GM19025 (cell line): ENCODE data around the gene CCDC40.
A peak's percentile ranks its signal among the peaks of the same experiment; 100 is the strongest.

Source experiments
- ATAC-seq: cut with Tn5 transposase; IDR thresholded peaks from one replicate; pipeline ENCODE4 v1.9.1; 2021; ENCODE audit warnings: mild to moderate bottlenecking, low read depth, moderate library complexity; ENCODE audit not compliant: unreplicated experiment

The CCDC40 gene

DNA sequence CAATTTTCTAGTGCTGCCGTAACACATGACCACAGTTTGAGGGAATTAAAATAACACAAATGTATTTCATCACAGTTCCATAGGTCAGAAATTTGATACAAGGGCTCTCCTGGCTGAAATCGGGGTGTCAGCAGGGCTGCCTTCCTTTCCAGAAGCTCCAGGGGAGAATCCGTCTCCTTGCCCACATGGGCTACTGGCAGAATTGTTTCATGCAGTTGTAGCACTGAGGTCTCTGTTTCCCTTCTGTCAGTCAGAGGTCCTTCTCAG is 89.9 kb downstream of the CCDC40 start:
- ATAC-seq = no peak

DNA sequence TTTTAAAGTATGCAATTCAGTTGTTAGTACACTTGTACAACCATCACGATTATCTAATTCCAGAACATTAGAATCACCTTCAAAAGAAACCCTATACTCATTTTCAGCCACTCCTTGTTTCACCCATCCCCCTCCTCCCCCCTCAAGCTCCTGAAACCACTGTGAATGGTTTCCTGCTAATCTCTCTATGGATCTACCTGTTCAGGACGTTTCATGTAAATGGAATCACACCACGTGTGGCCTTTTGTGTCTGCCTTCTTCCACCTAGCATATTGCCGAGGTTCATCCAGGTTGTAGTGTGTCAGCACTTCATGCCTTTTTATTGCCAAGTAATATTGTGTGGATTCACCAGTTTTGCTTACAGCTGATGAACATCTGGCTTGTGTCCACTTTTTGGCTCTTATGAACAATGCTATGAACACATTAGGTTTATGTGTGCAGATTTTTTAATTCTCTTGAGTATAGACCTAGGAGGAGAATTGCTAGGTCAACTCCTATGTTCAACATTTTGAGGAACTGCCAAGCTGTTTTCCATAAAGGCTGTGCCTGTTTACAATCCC is 92.6 kb downstream of the CCDC40 start:
- no peak for ATAC-seq

DNA sequence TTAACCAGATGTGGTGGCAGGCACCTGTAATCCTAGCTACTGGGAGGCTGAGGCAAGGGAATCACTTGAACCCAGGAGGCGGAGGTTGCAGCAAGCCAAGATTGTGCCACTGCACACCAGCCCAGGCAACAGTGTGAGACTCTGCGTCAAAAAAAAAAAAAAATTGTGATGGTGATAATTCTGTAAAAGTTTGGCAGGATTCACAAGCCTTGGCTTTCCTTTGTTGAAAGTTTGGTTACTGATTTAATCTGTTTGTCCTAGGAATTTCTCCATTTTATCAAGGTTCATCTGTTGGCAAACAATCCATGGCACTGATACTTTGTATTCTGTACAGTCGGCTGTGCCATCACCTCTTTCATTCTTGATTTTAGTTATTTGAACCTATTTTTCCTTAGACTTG is 94.5 kb downstream of the CCDC40 start:
- ATAC-seq = no peak

DNA sequence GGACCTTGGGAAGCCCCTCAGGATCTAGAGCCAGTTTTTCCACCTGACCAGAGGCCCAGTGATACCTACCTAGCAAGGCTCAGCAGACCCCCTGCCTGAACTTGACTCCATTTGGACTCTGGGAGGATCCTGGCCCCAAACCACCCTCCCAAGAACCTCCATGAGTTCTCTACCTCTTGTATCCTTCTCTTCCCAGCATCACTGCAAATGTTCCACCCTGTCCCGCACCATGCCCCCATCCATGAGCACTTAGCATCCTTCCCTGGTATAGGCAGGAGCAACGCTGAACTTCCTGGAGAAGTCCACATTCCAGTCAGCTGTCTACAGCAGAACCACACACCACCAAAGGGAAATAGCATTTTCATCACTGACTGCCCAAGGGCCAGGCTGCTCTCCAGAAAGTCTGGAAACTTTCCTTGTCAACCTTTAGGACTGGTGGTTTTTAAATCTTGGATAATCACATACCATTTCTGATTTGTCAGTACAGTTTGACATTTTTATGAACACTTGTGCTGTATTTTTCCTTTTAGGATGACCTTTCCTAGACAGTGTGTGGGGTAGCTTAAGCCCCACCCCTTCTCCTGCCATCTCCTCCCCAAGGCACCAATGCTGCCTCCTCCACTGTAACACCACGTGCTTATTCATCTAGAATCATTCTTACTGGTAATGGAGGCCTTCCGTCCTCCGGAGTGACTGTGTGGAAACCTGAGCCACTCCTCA is 96.6 kb downstream of the CCDC40 start:
- no peak for ATAC-seq

- ATAC-seq = no peak
Measured at GRCh38 chr17:80133626-80133970, 97.2 kb downstream of the CCDC40 start.

DNA sequence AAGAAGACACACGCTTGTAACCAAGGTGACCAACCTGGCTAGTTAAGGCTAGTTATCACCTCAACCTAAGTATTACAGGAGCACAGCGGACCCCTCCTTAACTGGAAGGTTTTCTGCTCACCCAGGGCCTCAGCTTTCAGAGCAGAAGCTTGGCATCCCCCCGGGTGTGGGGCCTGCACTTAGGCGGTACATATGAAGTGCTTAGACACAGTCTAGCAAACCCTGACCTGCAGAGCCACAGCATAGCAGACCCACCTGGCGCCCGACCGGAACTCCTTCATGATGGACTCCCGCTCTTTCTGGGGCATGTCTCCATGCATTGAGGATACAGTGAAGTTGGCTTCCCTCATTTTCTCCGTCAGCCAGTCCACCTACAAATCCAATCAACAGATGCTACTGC is 100.7 kb downstream of the CCDC40 start:
- no peak for ATAC-seq

GRCh38 chr17:80138856-80139426 is 102.5 kb downstream of the CCDC40 start:
- ATAC-seq = no peak

DNA sequence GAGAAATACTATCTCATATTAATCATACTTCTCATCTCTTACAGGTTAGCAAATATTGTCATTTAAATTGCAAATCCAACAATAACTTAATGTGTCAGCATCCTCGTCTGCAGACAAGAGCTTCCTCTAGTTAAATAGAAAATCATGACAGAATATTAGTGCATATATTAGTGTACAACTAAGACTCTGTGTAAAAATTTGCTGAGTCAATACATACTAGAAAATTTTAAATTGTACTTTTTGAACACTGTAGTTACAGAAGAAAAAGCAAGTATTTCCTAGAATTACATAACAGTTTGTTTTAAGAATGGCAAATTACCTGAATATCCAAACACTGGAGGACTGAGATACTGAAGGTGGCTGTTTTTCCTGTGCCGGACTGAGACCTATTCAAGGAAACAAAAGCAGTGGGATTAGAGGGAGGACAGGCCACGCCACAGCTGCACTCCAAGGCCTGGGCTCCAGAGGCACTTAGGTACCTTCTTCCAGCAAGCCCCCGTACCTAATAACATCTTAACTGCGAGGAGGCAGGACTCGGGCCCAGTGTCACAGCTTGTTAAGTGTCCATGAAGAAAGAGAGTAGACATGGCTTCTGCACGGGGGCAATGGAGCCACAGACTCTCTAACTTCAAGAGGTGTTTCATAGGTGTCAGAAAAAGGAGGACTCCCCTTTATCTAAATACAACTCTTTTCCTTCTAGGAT is 105.2 kb downstream of the CCDC40 start:
- no peak for ATAC-seq

GRCh38 chr17:80142929-80143328 is 106.5 kb downstream of the CCDC40 start:
- ATAC-seq = no peak

DNA sequence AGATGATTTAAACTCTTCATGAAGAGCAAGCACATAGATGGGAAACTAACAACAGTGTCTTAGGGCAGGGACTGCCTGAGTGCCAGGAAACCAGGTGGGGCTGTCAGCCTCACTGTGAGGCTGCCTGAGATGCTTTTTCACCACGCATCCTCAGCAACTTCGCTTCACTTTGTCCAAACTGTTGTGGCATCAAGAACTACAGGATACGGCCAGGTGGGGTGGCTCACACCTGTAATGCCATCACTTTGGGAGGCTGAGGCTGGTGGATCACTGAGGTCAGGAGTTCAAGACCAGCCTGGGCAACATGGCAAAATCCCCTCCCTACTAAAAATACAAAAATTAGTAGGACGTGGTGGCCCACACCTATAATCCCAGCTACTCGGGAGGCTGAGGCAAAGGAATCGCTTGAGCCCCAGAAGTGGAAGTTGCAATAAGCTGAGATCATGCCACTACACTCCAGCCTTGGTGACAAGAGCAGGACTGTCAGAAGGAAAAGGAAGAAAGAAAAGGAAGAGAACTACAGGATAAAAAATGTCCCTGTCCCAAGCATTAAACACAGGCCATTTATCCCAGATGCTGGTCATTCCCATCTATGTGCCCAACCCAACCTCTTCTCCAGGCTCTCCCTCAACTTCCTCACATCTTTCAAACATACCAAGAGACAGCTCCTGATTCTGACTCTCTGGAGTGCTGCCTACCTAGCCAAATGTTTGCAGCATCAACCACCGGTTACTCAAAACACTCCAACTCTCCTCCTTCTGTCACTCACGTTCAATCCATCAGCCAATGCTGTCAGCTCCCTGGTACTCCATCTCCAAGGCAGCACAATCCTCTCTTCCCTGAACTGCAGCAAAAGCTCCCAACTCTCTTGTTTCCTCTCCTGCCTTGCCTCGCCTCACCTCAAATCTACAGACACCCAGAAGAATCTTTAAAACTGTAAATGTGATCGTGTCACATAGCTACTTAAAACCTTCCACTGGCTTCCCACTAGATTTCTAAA is 108.9 kb downstream of the CCDC40 start:
- no peak for ATAC-seq

- no peak for ATAC-seq
Measured at GRCh38 chr17:80146121-80147034, 109.9 kb downstream of the CCDC40 start.

DNA sequence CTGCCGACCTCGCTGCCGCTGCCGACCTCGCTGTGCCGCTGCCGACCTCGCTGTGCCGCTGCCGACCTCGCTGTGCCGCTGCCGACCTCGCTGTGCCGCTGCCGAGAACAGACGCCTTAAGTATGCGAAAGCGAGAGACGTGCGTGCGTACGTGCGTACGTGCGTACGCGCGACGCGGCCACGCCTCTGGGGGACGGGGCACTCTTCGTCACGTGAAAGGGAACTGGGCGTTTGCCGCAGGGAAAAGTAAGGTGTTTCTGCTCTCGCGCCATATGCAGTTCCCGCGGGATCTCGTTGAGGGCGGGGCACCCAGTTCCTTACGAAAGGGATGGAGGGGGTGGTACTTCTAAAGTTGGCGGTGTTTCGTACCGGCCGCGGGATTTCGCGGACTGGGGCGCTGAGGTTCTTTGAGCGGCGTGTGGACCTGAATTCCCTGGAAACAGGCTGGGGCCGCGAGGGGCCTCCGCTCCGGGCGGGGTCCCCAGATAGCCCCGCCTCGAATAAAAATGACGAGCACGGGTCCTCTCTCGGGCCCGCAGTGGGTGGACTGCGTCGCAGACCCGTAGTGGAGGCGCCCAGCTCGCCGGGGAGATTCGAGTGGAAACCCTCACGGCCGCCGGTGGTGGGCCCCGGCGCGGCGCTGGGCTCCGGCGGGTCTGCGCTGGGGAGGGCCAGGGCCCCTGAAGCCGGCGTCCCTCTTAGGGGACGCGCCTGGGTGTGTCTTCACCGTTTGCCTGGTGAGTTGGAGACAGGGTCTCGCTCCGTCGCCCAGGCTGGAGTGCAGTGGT is 110.8 kb downstream of the CCDC40 start, which contains the start of gene EIF4A3:
EIF4A3 (minus strand) TSS at position 94 of the 788 bp plus-strand sequence. CDS start 167 bp downstream, outside the sequence.
- peak; percentile 83 for ATAC-seq
